Measurements from ENCODE around the gene SLC25A13.

- TF ChIP-seq CHD2 (IDR thresholded peaks at IDR 0.05; ENCODE audit: low read length) (no peak), ZNF274 (IDR thresholded peaks at IDR 0.05; ENCODE audit: borderline replicate concordance, extremely low read depth, low read length) (no peak), NRF1 (IDR thresholded peaks at IDR 0.05; ENCODE audit: low read depth, low read length) (no peak), TAF1 (IDR thresholded peaks at IDR 0.05; ENCODE audit: low read depth, low read length) (no peak), HDAC2 (IDR thresholded peaks at IDR 0.05; ENCODE audit: borderline replicate concordance in 1 of 2, low read depth in 2 of 2, low read length in 2 of 2) (no peak), MAFK (IDR thresholded peaks at IDR 0.05; ENCODE audit: low read depth, low read length) (no peak), CTBP2 (IDR thresholded peaks at IDR 0.05; ENCODE audit: borderline replicate concordance, insufficient read depth, insufficient read length, low read length) (no peak), ATF2 (IDR thresholded peaks at IDR 0.05; ENCODE audit: low read length) (no peak), EP300 (IDR thresholded peaks at IDR 0.05; ENCODE audit: borderline replicate concordance in 1 of 2, low read depth in 2 of 2, low read length in 2 of 2) (no peak)
- TF ChIP-seq, protein P1, sequence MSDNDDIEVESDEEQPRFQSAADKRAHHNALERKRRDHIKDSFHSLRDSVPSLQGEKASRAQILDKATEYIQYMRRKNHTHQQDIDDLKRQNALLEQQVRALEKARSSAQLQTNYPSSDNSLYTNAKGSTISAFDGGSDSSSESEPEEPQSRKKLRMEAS (IDR thresholded peaks at IDR 0.05), result no peak
- TF ChIP-seq, protein P2, sequence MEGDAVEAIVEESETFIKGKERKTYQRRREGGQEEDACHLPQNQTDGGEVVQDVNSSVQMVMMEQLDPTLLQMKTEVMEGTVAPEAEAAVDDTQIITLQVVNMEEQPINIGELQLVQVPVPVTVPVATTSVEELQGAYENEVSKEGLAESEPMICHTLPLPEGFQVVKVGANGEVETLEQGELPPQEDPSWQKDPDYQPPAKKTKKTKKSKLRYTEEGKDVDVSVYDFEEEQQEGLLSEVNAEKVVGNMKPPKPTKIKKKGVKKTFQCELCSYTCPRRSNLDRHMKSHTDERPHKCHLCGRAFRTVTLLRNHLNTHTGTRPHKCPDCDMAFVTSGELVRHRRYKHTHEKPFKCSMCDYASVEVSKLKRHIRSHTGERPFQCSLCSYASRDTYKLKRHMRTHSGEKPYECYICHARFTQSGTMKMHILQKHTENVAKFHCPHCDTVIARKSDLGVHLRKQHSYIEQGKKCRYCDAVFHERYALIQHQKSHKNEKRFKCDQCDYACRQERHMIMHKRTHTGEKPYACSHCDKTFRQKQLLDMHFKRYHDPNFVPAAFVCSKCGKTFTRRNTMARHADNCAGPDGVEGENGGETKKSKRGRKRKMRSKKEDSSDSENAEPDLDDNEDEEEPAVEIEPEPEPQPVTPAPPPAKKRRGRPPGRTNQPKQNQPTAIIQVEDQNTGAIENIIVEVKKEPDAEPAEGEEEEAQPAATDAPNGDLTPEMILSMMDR (IDR thresholded peaks at IDR 0.05; ENCODE audit: control extremely low read depth in 1 of 3, insufficient read depth in 1 of 3, low read depth in 1 of 3, low read length in 3 of 3), result no peak
These were observed 73.5 kb downstream of the SLC25A13 start for GRCh38 chr7:96248405-96248804.

Data from H1 (cell line).